Uterus (tissue), 2 donors: ENCODE data around the gene UNC13A.

ENCODE experiments used
- POLR2A ChIP-seq, 2 donors: fragments of 450-650 bp; IDR thresholded peaks; one replicate each; pipeline ENCODE4 v1.6.1; 2016; ENCODE audit warnings: antibody characterized with exemption in 2 of 2, mild to moderate bottlenecking in 1 of 2, moderate library complexity in 1 of 2
- TF ChIP-seq, protein P1 (sequence below), 4 experiments: fragments of 200-600 bp in 2 of 4; fragments of 450-650 bp in 2 of 4; sonication (generic) in 2 of 4; IDR thresholded peaks; one replicate each; pipeline ENCODE4 v1.5.1; 2016 to 2019; ENCODE audit warnings: antibody characterized with exemption in 4 of 4, mild to moderate bottlenecking in 2 of 4, moderate library complexity in 1 of 4

DNA sequence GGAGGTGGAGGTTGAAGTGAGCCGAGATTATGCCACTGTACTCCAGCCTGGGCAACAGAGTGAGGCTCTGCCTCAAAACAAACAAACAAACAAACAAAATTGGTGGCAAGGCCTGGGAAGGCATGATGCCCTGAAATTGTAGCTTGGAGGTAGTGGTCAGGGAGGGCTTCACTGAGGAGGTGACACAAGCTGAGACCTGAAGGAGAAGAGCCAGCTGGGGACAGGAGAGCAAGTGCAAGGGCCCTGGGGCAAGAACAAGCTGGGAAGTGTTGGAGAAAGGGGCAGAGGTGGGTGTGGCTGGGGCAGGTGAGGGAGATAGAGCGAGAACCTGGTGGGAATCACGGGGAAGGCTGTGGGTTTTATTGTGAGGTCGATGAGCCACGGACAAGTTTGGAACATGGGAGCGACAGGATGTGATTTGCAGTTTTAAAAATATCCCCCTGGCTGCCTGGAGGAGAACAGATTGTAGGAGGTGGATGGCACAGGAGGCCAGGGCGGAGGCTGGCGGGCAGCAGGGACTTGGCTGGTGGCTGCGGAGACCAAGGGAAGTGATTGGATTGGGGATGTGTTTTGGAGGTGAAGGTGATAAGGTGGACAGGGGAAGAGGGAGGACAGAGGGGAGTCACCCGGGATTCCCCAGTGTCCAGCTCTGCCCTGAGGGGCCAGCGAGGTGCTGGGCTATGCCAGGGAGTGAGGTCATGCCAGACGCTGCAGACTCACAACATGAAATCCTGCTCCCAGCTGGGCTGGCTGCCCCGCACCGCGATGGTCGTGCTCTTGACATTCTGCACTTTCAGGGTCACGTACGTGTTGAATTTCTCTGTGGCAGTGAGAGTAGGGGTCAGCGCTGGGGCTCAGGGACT, 14.0 kb downstream of the UNC13A start:
- TF ChIP-seq, protein P1, sequence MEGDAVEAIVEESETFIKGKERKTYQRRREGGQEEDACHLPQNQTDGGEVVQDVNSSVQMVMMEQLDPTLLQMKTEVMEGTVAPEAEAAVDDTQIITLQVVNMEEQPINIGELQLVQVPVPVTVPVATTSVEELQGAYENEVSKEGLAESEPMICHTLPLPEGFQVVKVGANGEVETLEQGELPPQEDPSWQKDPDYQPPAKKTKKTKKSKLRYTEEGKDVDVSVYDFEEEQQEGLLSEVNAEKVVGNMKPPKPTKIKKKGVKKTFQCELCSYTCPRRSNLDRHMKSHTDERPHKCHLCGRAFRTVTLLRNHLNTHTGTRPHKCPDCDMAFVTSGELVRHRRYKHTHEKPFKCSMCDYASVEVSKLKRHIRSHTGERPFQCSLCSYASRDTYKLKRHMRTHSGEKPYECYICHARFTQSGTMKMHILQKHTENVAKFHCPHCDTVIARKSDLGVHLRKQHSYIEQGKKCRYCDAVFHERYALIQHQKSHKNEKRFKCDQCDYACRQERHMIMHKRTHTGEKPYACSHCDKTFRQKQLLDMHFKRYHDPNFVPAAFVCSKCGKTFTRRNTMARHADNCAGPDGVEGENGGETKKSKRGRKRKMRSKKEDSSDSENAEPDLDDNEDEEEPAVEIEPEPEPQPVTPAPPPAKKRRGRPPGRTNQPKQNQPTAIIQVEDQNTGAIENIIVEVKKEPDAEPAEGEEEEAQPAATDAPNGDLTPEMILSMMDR (IDR thresholded peaks at IDR 0.05), result no peak
- TF ChIP-seq POLR2A (IDR thresholded peaks at IDR 0.05), result no peak
